Mesendoderm (in vitro differentiated cells): ENCODE data around the gene ANKRD44.
A peak's percentile ranks its signal among the peaks of the same experiment; 100 is the strongest.

Experiments used
- DNase-seq: peaks from one replicate; pipeline ENCODE4 v3.0.0; 2013
- H2AK5ac ChIP-seq: 2 replicates; pipeline ENCODE4 v1.6.1; 2013; ENCODE audit warnings: low read length, inconsistent platforms
- H2BK120ac ChIP-seq: 2 replicates; pipeline ENCODE4 v1.6.1; 2013; ENCODE audit warnings: low read depth, mild to moderate bottlenecking, low read length, moderate library complexity, mixed read lengths
- H2BK15ac ChIP-seq: replicated peaks from 2 replicates; pipeline ENCODE4 v1.6.1; 2013; ENCODE audit warnings: low read depth, mild to moderate bottlenecking, moderate library complexity
- H2BK5ac ChIP-seq: 2 replicates; pipeline ENCODE4 v1.6.1; 2013; ENCODE audit warnings: low read length, inconsistent platforms
- H3K18ac ChIP-seq: 2 replicates; pipeline ENCODE4 v1.6.1; 2013; ENCODE audit warnings: mild to moderate bottlenecking, low read length, mixed read lengths
- H3K23ac ChIP-seq: one replicate; pipeline ENCODE4 v1.6.1; 2013; ENCODE audit warnings: low read length
- H3K27ac ChIP-seq: 2 replicates; pipeline ENCODE4 v1.5.1; 2013; ENCODE audit warnings: low read depth, mild to moderate bottlenecking, inconsistent platforms, low read length, moderate library complexity
- H3K27me3 ChIP-seq: 2 replicates; pipeline ENCODE4 v1.6.1; 2013; ENCODE audit warnings: low read length, control low read depth, mild to moderate bottlenecking, inconsistent platforms; ENCODE audit not compliant: insufficient read depth, poor library complexity
- H3K36me3 ChIP-seq: 2 replicates; pipeline ENCODE4 v1.6.1; 2013; ENCODE audit warnings: low read length, inconsistent platforms; ENCODE audit not compliant: control insufficient read depth, insufficient read depth
- H3K4ac ChIP-seq: one replicate; pipeline ENCODE4 v1.6.1; 2013; ENCODE audit warnings: low read depth, mild to moderate bottlenecking, low read length, moderate library complexity
- H3K4me1 ChIP-seq: 2 replicates; pipeline ENCODE4 v1.6.1; 2013; ENCODE audit warnings: low read depth, low read length, inconsistent platforms; ENCODE audit not compliant: control insufficient read depth
- H3K4me2 ChIP-seq: 2 replicates; pipeline ENCODE4 v1.6.1; 2013; ENCODE audit warnings: low read length
- H3K4me3 ChIP-seq: 2 replicates; pipeline ENCODE4 v1.5.1; 2013; ENCODE audit warnings: mild to moderate bottlenecking, low read length
- H3K56ac ChIP-seq: one replicate; pipeline ENCODE4 v1.6.1; 2013; ENCODE audit warnings: low read length
- H3K79me1 ChIP-seq: 2 replicates; pipeline ENCODE4 v1.6.1; 2013; ENCODE audit warnings: low read length, inconsistent platforms
- H3K79me2 ChIP-seq: 2 replicates; pipeline ENCODE4 v1.6.1; 2013; ENCODE audit warnings: mild to moderate bottlenecking, low read length; ENCODE audit not compliant: control insufficient read depth, insufficient read depth
- H3K9ac ChIP-seq: 2 replicates; pipeline ENCODE4 v1.6.1; 2013; ENCODE audit warnings: low read length, inconsistent platforms
- H4K5ac ChIP-seq: one replicate; pipeline ENCODE4 v1.6.1; 2013; ENCODE audit warnings: low read length
- H4K8ac ChIP-seq: one replicate; pipeline ENCODE4 v1.6.1; 2013; ENCODE audit warnings: low read depth, mild to moderate bottlenecking, control low read depth, low read length, moderate library complexity
- WGBS: extraction: QIAGEN DNeasy Blood & Tissue Kit; methylation state at CpG from one replicate; pipeline ENCODE4 v1.1.7; 2013; ENCODE audit warnings: low lambda C conversion rate, missing lambda C conversion rate; ENCODE audit not compliant: insufficient coverage; ENCODE audit errors: extremely low coverage; 5-methylcytosine and 5-hydroxymethylcytosine counted together

Gene ANKRD44

DNA sequence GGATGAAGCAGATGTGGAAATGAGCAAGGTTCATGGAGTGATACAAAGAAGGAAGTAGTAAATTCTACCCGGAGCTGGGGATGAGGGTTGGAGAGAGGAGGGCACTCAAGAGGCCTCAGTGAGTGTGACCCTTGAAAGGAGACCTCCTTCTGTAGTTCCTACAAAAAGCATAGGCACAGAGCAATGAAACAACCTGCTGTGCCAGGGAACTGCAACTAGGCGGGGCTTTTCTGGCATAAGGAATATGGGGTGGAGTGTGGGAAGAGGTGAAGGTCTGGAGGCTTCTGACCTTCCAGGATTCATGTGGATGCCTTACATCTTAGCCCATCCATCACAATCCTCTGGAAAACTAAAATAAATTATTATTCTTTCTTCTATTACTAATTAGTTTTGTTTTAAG is 358.6 kb downstream of the ANKRD44 start:
- Histone ChIP-seq H3K23ac (no peak overlapping the region), H3K79me1 (no peaks in the 10 kb centered on the region), H4K5ac (no peak overlapping the region), H3K79me2 (no peaks in the 10 kb centered on the region), H4K8ac (no peak overlapping the region), H3K36me3 (no peaks in the 10 kb centered on the region), H2AK5ac (no peak overlapping the region), H3K4me1 (no peaks in the 10 kb centered on the region), H3K4me2 (no peak overlapping the region), H2BK120ac (no peak overlapping the region), H3K18ac (no peak overlapping the region), H3K27ac (no peak overlapping the region), H3K9ac (no peak overlapping the region), H2BK5ac (no peak overlapping the region), H2BK15ac (no peak overlapping the region), H3K4me3 (no peak overlapping the region), H3K56ac (no peak overlapping the region), H3K4ac (no peak overlapping the region), H3K27me3 (no peaks in the 10 kb centered on the region)
- no CpG with 5 or more reads among the region's 2 CpGs for WGBS
- DNase-seq = no peak

DNA sequence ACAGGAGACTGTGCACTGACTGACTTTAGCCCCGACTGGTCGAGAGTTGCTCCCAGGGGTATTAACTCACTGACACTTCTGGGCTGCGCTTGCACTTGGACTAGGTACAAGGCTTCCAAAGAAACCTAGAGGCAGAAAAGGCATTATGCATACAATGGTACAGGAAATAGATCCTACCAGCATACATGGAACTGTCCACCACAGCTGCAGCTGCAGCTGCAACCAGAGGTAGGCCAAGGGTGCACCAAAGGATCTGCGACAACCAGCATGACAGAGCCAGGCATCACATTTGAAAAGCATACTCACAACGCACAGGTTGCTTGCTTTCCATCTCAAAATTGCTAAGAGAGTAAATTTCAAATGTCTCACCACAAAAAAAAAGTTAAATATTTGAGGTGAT is 361.5 kb downstream of the ANKRD44 start:
- no peak for DNase-seq
- H3K18ac ChIP-seq = no peak overlapping the region
- H3K4me2 ChIP-seq = no peak overlapping the region
- no peak overlapping the region for H3K23ac ChIP-seq
- no peaks in the 10 kb centered on the region for H3K4me1 ChIP-seq
- H2BK120ac ChIP-seq = no peak overlapping the region
- H3K36me3 ChIP-seq = no peaks in the 10 kb centered on the region
- no peak overlapping the region for H3K27ac ChIP-seq
- no peaks in the 10 kb centered on the region for H3K79me1 ChIP-seq
- H2AK5ac ChIP-seq = no peak overlapping the region
- no peaks in the 10 kb centered on the region for H3K79me2 ChIP-seq
- no peak overlapping the region for H4K8ac ChIP-seq
- H3K9ac ChIP-seq = no peak overlapping the region
- no CpG with 5 or more reads among the region's 5 CpGs for WGBS
- H2BK15ac ChIP-seq = no peak overlapping the region
- H3K27me3 ChIP-seq = no peaks in the 10 kb centered on the region
- no peak overlapping the region for H3K56ac ChIP-seq
- no peak overlapping the region for H3K4me3 ChIP-seq
- H3K4ac ChIP-seq = no peak overlapping the region
- no peak overlapping the region for H2BK5ac ChIP-seq
- no peak overlapping the region for H4K5ac ChIP-seq

DNA sequence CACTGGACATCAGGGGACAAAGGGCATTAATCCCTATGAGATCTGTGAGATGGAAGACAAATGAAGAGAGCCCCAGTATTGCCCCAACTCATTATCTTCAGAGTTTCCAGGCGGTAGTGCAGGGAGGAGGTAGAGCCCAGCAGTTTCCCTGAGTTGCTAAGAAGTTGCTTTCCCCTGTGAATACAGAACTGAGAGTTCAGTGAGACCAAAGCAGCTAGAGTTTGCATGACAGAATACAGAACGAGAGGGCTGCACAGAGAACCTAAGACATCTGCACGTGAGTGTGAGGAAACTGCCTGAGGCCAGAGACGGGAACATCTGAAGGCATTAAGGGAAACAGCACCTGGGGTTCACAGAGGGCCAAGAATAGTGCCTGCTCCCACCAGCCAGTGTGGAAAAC is 366.0 kb downstream of the ANKRD44 start:
- Histone ChIP-seq H3K27ac (no peak overlapping the region), H3K36me3 (no peaks in the 10 kb centered on the region), H3K56ac (peak overlapping the region; percentile 46), H3K27me3 (no peaks in the 10 kb centered on the region), H4K8ac (no peak overlapping the region), H2BK15ac (no peak overlapping the region), H3K4me1 (no peaks in the 10 kb centered on the region), H3K23ac (no peak overlapping the region), H3K4me3 (no peak overlapping the region), H3K18ac (no peak overlapping the region), H2AK5ac (no peak overlapping the region), H3K79me2 (no peaks in the 10 kb centered on the region), H3K79me1 (no peaks in the 10 kb centered on the region), H2BK5ac (no peak overlapping the region), H3K4me2 (no peak overlapping the region), H4K5ac (no peak overlapping the region), H2BK120ac (no peak overlapping the region), H3K9ac (no peak overlapping the region), H3K4ac (no peak overlapping the region)
- WGBS = no CpG with 5 or more reads among the region's 4 CpGs
- no peak for DNase-seq

DNA sequence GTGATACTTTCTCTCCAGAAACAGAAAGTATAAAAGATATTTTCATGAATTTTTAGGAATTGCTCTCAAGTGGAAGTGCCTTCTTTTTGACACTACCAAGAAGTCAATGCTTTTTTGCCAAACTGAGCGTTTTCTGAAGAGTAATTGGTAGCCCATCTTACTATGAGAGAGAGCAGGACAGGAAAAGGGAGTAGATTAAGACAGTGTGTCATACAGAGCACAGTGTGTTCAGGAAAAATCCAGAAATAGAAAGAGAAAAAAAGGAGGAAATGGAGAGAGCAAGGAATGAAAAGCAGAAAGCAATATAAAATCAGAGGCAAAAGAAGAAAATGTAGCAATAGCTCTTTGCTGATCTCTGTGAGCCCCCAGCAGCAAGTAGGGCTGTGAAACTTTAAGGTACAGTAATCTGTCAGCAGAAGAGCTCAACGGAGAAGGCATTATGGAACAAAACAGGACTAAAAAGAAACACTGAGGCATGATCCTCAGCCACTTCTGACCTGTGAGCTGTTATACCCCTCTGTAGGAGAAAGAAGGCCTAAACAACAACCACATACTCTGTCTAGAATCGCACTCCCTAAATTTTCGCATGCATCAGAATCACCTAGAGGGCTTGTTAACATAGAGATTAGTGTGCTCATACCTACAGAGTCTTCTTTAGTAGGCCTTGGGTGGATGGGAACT is 369.0 kb downstream of the ANKRD44 start:
- H4K8ac ChIP-seq = no peak overlapping the region
- H2AK5ac ChIP-seq = no peak overlapping the region
- no peak overlapping the region for H3K4ac ChIP-seq
- H3K27ac ChIP-seq = no peak overlapping the region
- no peak overlapping the region for H2BK5ac ChIP-seq
- no peak overlapping the region for H3K56ac ChIP-seq
- no peak overlapping the region for H3K4me2 ChIP-seq
- H3K79me2 ChIP-seq = no peaks in the 10 kb centered on the region
- no peaks in the 10 kb centered on the region for H3K27me3 ChIP-seq
- H2BK15ac ChIP-seq = no peak overlapping the region
- H4K5ac ChIP-seq = no peak overlapping the region
- H3K36me3 ChIP-seq = no peaks in the 10 kb centered on the region
- H3K9ac ChIP-seq = no peak overlapping the region
- no peak overlapping the region for H2BK120ac ChIP-seq
- WGBS = no CpG with 5 or more reads among the region's 4 CpGs
- H3K4me3 ChIP-seq = no peak overlapping the region
- H3K4me1 ChIP-seq = no peaks in the 10 kb centered on the region
- H3K79me1 ChIP-seq = no peaks in the 10 kb centered on the region
- no peak overlapping the region for H3K23ac ChIP-seq
- no peak for DNase-seq
- H3K18ac ChIP-seq = no peak overlapping the region

DNA sequence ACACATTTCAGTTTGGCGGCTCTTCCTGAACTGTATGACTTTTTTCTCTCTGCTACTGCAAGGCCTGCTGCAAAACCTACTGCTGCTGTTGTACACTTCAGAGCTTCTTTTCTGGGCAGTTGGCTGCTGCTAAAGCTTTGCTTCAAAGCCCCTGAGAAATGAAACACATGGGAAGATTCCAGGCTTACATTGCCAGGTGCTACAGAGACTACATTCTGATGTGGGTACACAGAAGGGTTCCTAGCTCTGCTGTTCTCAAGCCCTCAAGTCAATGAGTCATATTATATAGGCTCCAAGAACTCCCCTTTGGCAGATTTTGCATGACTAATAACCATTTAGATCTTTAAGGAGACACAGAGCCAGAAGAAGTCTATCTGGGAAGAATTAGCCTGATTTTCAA is 371.2 kb downstream of the ANKRD44 start:
- Histone ChIP-seq H3K4me2 (no peak overlapping the region), H3K4me1 (no peaks in the 10 kb centered on the region), H3K23ac (no peak overlapping the region), H3K9ac (no peak overlapping the region), H3K4ac (no peak overlapping the region), H2BK5ac (no peak overlapping the region), H2AK5ac (no peak overlapping the region), H4K5ac (no peak overlapping the region), H3K18ac (no peak overlapping the region), H3K79me2 (no peaks in the 10 kb centered on the region), H2BK120ac (no peak overlapping the region), H2BK15ac (no peak overlapping the region), H3K79me1 (no peaks in the 10 kb centered on the region), H3K4me3 (no peak overlapping the region), H3K27me3 (no peaks in the 10 kb centered on the region), H3K56ac (no peak overlapping the region), H4K8ac (no peak overlapping the region), H3K36me3 (no peaks in the 10 kb centered on the region), H3K27ac (no peak overlapping the region)
- no peak for DNase-seq
- WGBS = no CpG with 5 or more reads among the region's 1 CpG
